OCI-LY7 (cell line): ENCODE measurements around the gene SCN10A.

Source experiments
- CTCF ChIP-seq: fragments of 200-600 bp; sonication (generic); conservative IDR thresholded peaks from 2 replicates; pipeline ENCODE4 v1.5.1; 2014; ENCODE audit warnings: mild to moderate bottlenecking, antibody characterized with exemption, low read length, moderate library complexity, mixed read lengths
- EZH2phosphoT487 ChIP-seq: fragments of 200-600 bp; sonication (generic); IDR thresholded peaks from 2 replicates; pipeline ENCODE4 v1.6.1; 2018; ENCODE audit warnings: low read depth, borderline replicate concordance, mild to moderate bottlenecking, mixed run types, antibody characterized with exemption, low read length, moderate library complexity, mixed read lengths

- TF ChIP-seq CTCF = no peak
- TF ChIP-seq EZH2phosphoT487 = no peak
Measured at GRCh38 chr3:38696034-38696433, 120.0 kb downstream of the SCN10A start.
